B cell (primary cell): ENCODE data around the gene BAG2. TPM values are rescaled to one million over a fixed set of nuclear protein-coding genes. Genes with fewer than 3 reads are reported as not detected.

Experiments
- ATAC-seq: fragments of 200-7000 bp; cut with Tn5 transposase; one replicate; pipeline ENCODE4 v1.10.0; 2021; ENCODE audit warnings: low read depth, mild to moderate bottlenecking, moderate number of reproducible peaks, moderate library complexity
- CTCF ChIA-PET: fragments of 350-600 bp; sonication (Branson Sonifier 250); formaldehyde crosslinking; loops from one replicate; lab custom pipeline; 2021; ENCODE audit warnings: antibody characterized with exemption, inconsistent platforms; lab: Charles Lee
- POLR2A ChIA-PET: fragments of 350-600 bp; sonication (Branson Sonifier 250); formaldehyde crosslinking; loops from one replicate; lab custom pipeline; 2021; ENCODE audit warnings: antibody characterized with exemption; lab: Charles Lee
- DNase-seq: peaks from one replicate; pipeline ENCODE4 v3.0.0; 2013
- H2AFZ ChIP-seq: 2 replicates; pipeline ENCODE4 v1.6.1; 2012; ENCODE audit warnings: mild to moderate bottlenecking, low read depth, low read length; ENCODE audit not compliant: insufficient read depth, poor library complexity, severe bottlenecking
- H3K27ac ChIP-seq, 2 donors: 1 replicate in 1 of 2; 2 replicates in 1 of 2; pipeline ENCODE4 v1.5.1; 2012 to 2013; ENCODE audit warnings: low read length in 2 of 2, mild to moderate bottlenecking in 2 of 2, moderate library complexity in 1 of 2
- H3K27me3 ChIP-seq, 4 experiments: fragments of 200-600 bp in 1 of 4; sonication (generic) in 1 of 4; replicated peaks in 1 of 4; 1 replicate in 2 of 4; 2 replicates in 2 of 4; pipeline versions ENCODE4 v1.6.1 to v1.7.0; 2013 to 2016; ENCODE audit warnings: low read length in 3 of 4, mild to moderate bottlenecking in 2 of 4, mixed read lengths in 1 of 4, moderate library complexity in 1 of 4; ENCODE audit not compliant: insufficient read depth in 4 of 4, control insufficient read depth in 3 of 4; ENCODE audit errors: control extremely low read depth in 1 of 4
- H3K36me3 ChIP-seq, 2 experiments: replicated peaks in 1 of 2; 1 replicate in 1 of 2; 2 replicates in 1 of 2; pipeline versions ENCODE4 v1.6.1 to v1.7.1; 2013; ENCODE audit warnings: low read length in 1 of 2; ENCODE audit not compliant: insufficient read depth in 2 of 2, control insufficient read depth in 1 of 2; ENCODE audit errors: control extremely low read depth in 1 of 2, extremely low read depth in 1 of 2
- H3K4me1 ChIP-seq, 2 donors: fragments of 200-600 bp in 1 of 2; sonication (generic) in 1 of 2; 1 replicate in 1 of 2; 2 replicates in 1 of 2; pipeline versions ENCODE4 v1.5.1 to v1.6.1; 2013 to 2017; ENCODE audit warnings: low read length in 2 of 2; ENCODE audit not compliant: control insufficient read depth in 2 of 2, insufficient read depth in 2 of 2
- H3K4me2 ChIP-seq: replicated peaks from 2 replicates; pipeline ENCODE3; 2012; ENCODE audit warnings: mild to moderate bottlenecking, low read depth, low read length; ENCODE audit not compliant: poor library complexity, severe bottlenecking
- H3K4me3 ChIP-seq, 5 experiments: fragments of 200-600 bp in 1 of 5; sonication (generic) in 1 of 5; 1 replicate in 3 of 5; 2 replicates in 2 of 5; pipeline versions ENCODE4 v1.5.1 to v1.7.0; 2011 to 2016; ENCODE audit warnings: low read length in 4 of 5, mild to moderate bottlenecking in 4 of 5, low read depth in 2 of 5, control low read depth in 1 of 5, moderate library complexity in 1 of 5; ENCODE audit not compliant: insufficient read depth in 1 of 5; ENCODE audit errors: control extremely low read depth in 1 of 5, extremely low read depth in 1 of 5
- H3K79me2 ChIP-seq: fragments of 200-600 bp; sonication (generic); one replicate; pipeline ENCODE4 v1.6.0; 2016; ENCODE audit warnings: low read length; ENCODE audit not compliant: control insufficient read depth, insufficient read depth
- H3K9ac ChIP-seq: fragments of 200-600 bp; sonication (generic); 2 replicates; pipeline ENCODE4 v1.6.1; 2017; ENCODE audit warnings: mild to moderate bottlenecking, low read length, moderate library complexity
- H3K9me3 ChIP-seq, 3 donors: one replicate each; pipeline versions ENCODE4 v1.6.1 to v1.7.1; 2013; ENCODE audit warnings: low read length in 2 of 3; ENCODE audit not compliant: control insufficient read depth in 2 of 3, insufficient read depth in 1 of 3; ENCODE audit errors: control extremely low read depth in 1 of 3
- H4K20me1 ChIP-seq: 2 replicates; pipeline ENCODE4 v1.6.0; 2012; ENCODE audit warnings: mild to moderate bottlenecking, low read length; ENCODE audit not compliant: insufficient read depth, control insufficient read depth, poor library complexity, severe bottlenecking
- H3K27ac Mint-ChIP-seq: one replicate; pipeline ENCODE4 v1.8.0; 2021; ENCODE audit warnings: mixed read lengths
- H3K27me3 Mint-ChIP-seq: one replicate; pipeline ENCODE4 v1.8.0; 2021; ENCODE audit warnings: mixed read lengths
- H3K4me1 Mint-ChIP-seq: one replicate; pipeline ENCODE4 v1.8.0; 2021; ENCODE audit warnings: mixed read lengths
- H3K4me3 Mint-ChIP-seq: one replicate; pipeline ENCODE4 v1.8.0; 2021; ENCODE audit warnings: mixed read lengths
- H3K9me3 Mint-ChIP-seq: one replicate; pipeline ENCODE4 v1.8.0; 2022; ENCODE audit warnings: mixed read lengths; ENCODE audit not compliant: insufficient read depth
- EZH2 ChIP-seq: IDR thresholded peaks from 2 replicates; pipeline ENCODE4 v1.6.1; 2012; ENCODE audit warnings: borderline replicate concordance, low read depth, mild to moderate bottlenecking, moderate library complexity, low read length; ENCODE audit not compliant: insufficient read depth, poor library complexity, severe bottlenecking
- WGBS: methylation state at CpG from one replicate; pipeline ENCODE4 v1.1.5; 2013; ENCODE audit warnings: missing lambda C conversion rate; ENCODE audit not compliant: insufficient coverage; 5-methylcytosine and 5-hydroxymethylcytosine counted together
- intact Hi-C: fragments of 100-400 bp; cut with micrococcal nuclease; formaldehyde crosslinking; loops from one replicate; pipeline ENCODE4 v1.10.0; 2022
- polyA plus RNA-seq: library from polyadenylated mRNA; depleted of rRNA; stranded (reverse); fragments of >200 nt; gene quantifications from 2 replicates; pipeline ENCODE4 v1.2.3, GENCODE V29; 2012
- total RNA-seq, 2 donors: library from RNA; stranded (reverse); fragments of 120-200 nt in 1 of 2; gene quantifications; 1 replicate in 1 of 2; 2 replicates in 1 of 2; pipeline versions ENCODE4 v1.2.3 to v1.2.4, GENCODE V29; 2013 to 2022
- TF ChIP-seq, protein P1 (sequence below): fragments of 200-600 bp; IDR thresholded peaks from one replicate; pipeline ENCODE4 v1.8.0; 2022; ENCODE audit warnings: antibody characterized with exemption, mild to moderate bottlenecking

BAG2 gene
- total and polyA plus RNA-seq, 2 donors (not counting 1 experiment from before 2014, with no cell fraction given): 1.5 to 4.7 TPM

- no peak overlapping the region for H3K4me2 ChIP-seq
- H3K79me2 ChIP-seq: no peaks in the 10 kb centered on the region
- WGBS: 96% methylated on average over 7 of the region's 11 CpGs
- no peak overlapping the region for H3K4me3 ChIP-seq
- Mint-ChIP-seq H3K27me3 (no peaks in the 10 kb centered on the region), H3K4me1 (no peaks in the 10 kb centered on the region), H3K27ac (no peak overlapping the region), H3K9me3 (peaks cover 4% of the 10 kb centered on the region), H3K4me3 (no peak overlapping the region)
- DNase-seq (no peak), ATAC-seq (no peak)
- ChIA-PET POLR2A (no interaction called here), CTCF (no interaction called here)
- H3K9me3 ChIP-seq: peaks cover 0 to 4% (median 0%) of the 10 kb centered on the region in 3 donors
- H3K9ac ChIP-seq: no peak overlapping the region
- peaks cover 0 to 43% of the 10 kb centered on the region in 2 experiments for H3K36me3 ChIP-seq
- no peaks in the 10 kb centered on the region for H3K4me1 ChIP-seq
- no peak for TF ChIP-seq EZH2
- TF ChIP-seq, protein P1, sequence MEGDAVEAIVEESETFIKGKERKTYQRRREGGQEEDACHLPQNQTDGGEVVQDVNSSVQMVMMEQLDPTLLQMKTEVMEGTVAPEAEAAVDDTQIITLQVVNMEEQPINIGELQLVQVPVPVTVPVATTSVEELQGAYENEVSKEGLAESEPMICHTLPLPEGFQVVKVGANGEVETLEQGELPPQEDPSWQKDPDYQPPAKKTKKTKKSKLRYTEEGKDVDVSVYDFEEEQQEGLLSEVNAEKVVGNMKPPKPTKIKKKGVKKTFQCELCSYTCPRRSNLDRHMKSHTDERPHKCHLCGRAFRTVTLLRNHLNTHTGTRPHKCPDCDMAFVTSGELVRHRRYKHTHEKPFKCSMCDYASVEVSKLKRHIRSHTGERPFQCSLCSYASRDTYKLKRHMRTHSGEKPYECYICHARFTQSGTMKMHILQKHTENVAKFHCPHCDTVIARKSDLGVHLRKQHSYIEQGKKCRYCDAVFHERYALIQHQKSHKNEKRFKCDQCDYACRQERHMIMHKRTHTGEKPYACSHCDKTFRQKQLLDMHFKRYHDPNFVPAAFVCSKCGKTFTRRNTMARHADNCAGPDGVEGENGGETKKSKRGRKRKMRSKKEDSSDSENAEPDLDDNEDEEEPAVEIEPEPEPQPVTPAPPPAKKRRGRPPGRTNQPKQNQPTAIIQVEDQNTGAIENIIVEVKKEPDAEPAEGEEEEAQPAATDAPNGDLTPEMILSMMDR: no peak
- no peak overlapping the region for H2AFZ ChIP-seq
- no peaks in the 10 kb centered on the region for H4K20me1 ChIP-seq
- H3K27me3 ChIP-seq: no peaks in the 10 kb centered on the region
- intact Hi-C loops: no loop called here
- no peak overlapping the region for H3K27ac ChIP-seq
Measured at GRCh38 chr6:57138026-57138425, 34.1 kb upstream of the BAG2 start.

GRCh38 chr6:57141451-57142177 is 30.5 kb upstream of the BAG2 start:
- no peaks in the 10 kb centered on the region for H3K4me1 ChIP-seq
- peaks cover 0 to 5% (median 0%) of the 10 kb centered on the region in 3 donors for H3K9me3 ChIP-seq
- ChIA-PET POLR2A (no interaction called here), CTCF (interaction anchor here (1.4 kb wide), 1 partner anchor 8 kb away, joined by 4 read pairs; no protein-coding TSS in a partner anchor)
- peaks cover 2 to 36% of the 10 kb centered on the region in 2 experiments for H3K36me3 ChIP-seq
- no peak overlapping the region for H3K4me2 ChIP-seq
- H3K79me2 ChIP-seq: no peaks in the 10 kb centered on the region
- H3K27ac ChIP-seq: no peak overlapping the region
- Mint-ChIP-seq H3K27me3 (no peaks in the 10 kb centered on the region), H3K9me3 (peaks cover 4% of the 10 kb centered on the region), H3K27ac (no peak overlapping the region), H3K4me3 (no peak overlapping the region), H3K4me1 (no peaks in the 10 kb centered on the region)
- 100% methylated on average over 1 of the region's 4 CpGs for WGBS
- no peaks in the 10 kb centered on the region for H4K20me1 ChIP-seq
- H3K4me3 ChIP-seq: no peak overlapping the region
- no peak overlapping the region for H2AFZ ChIP-seq
- intact Hi-C loops: no loop called here
- ATAC-seq (no peak), DNase-seq (no peak)
- no peak overlapping the region for H3K9ac ChIP-seq
- TF ChIP-seq, protein P1: no peak
- no peak for TF ChIP-seq EZH2
- H3K27me3 ChIP-seq: no peaks in the 10 kb centered on the region
